GM10248 (cell line): ENCODE results near the gene EIF4EBP2.

ENCODE experiments used
- CTCF ChIA-PET: fragments of 300-600 bp; sonication (Branson Sonifier 250); formaldehyde crosslinking; extraction: SDS; loops from one replicate; lab custom pipeline; 2021; ENCODE audit warnings: antibody characterized with exemption; lab: Yijun Ruan, JAX
- POLR2A ChIA-PET: fragments of 350-650 bp; sonication (Branson Sonifier 250); formaldehyde crosslinking; extraction: SDS; loops from one replicate; lab custom pipeline; 2020; ENCODE audit warnings: antibody characterized with exemption; lab: Yijun Ruan, JAX
- DNase-seq: peaks from one replicate; pipeline ENCODE4 v3.0.0; 2012; ENCODE audit errors: extremely low spot score
- CTCF ChIP-seq: IDR thresholded peaks from 2 replicates; pipeline ENCODE4 v1.5.1; 2012; ENCODE audit warnings: mild to moderate bottlenecking, low read depth; ENCODE audit errors: extremely low read depth, missing control alignments, control extremely low read depth

Gene EIF4EBP2

GRCh38 chr10:70424320-70424719 lies 20.4 kb downstream of the EIF4EBP2 start:
- POLR2A ChIA-PET = no interaction called here
- TF ChIP-seq CTCF = no peak
- DNase-seq = no peak
- CTCF ChIA-PET = interaction anchor here (1.1 to 2.0 kb wide), 4 partner anchors 12 to 37 kb away, joined by 3 to 11 read pairs (median 4); no protein-coding TSS in a partner anchor

- ChIA-PET CTCF (interaction anchor here (0.9 to 2.0 kb wide), 7 partner anchors 11 to 160 kb away, joined by 3 to 11 read pairs (median 3); no protein-coding TSS in a partner anchor), POLR2A (interaction anchor here (0.7 kb wide), 1 partner anchor 21 kb away, joined by 3 read pairs; the partner anchor contains the start of gene EIF4EBP2)
- no peak for TF ChIP-seq CTCF
- no peak for DNase-seq
Observed at GRCh38 chr10:70425096-70425495, 21.2 kb downstream of the EIF4EBP2 start.

- TF ChIP-seq CTCF = no peak
- no peak for DNase-seq
- CTCF ChIA-PET = interaction anchor here (1.0 to 3.9 kb wide), 5 partner anchors 9 to 161 kb away, joined by 3 to 12 read pairs (median 4); no protein-coding TSS in a partner anchor
- POLR2A ChIA-PET = no interaction called here
Observed at GRCh38 chr10:70426823-70427222, 22.9 kb downstream of the EIF4EBP2 start.

GRCh38 chr10:70430493-70431445 lies 26.8 kb downstream of the EIF4EBP2 start:
- ChIA-PET POLR2A (no interaction called here), CTCF (interaction anchor here (1.1 to 1.3 kb wide), 4 partner anchors 13 to 158 kb away, joined by 3 to 5 read pairs (median 3); no protein-coding TSS in a partner anchor)
- no peak for DNase-seq
- no peak for TF ChIP-seq CTCF

GRCh38 chr10:70432101-70432500 lies 28.2 kb downstream of the EIF4EBP2 start:
- TF ChIP-seq CTCF = no peak
- POLR2A ChIA-PET = no interaction called here
- CTCF ChIA-PET = interaction anchor here (1.1 to 1.3 kb wide), 3 partner anchors 14 to 68 kb away, joined by 4 to 8 read pairs (median 5); no protein-coding TSS in a partner anchor
- DNase-seq = no peak

GRCh38 chr10:70432561-70433263 lies 28.8 kb downstream of the EIF4EBP2 start:
- ChIA-PET POLR2A (no interaction called here), CTCF (interaction anchor here (1.1 to 1.3 kb wide), 2 partner anchors 29 to 69 kb away, joined by 4 to 8 read pairs; no protein-coding TSS in a partner anchor)
- no peak for DNase-seq
- no peak for TF ChIP-seq CTCF
